ENCODE measurements around the gene PRPSAP1. TPM values are rescaled to one million over a fixed set of nuclear protein-coding genes. Genes with fewer than 3 reads are reported as not detected.

The PRPSAP1 gene
- total and polyA plus RNA-seq, 2 of the 8 experiments (the other 6 are each of a cell fraction or from before 2014, with no cell fraction given) = 32.0 to 54.2 TPM

GRCh38 chr17:76260220-76260619 lies 93.5 kb downstream of the PRPSAP1 start (continued):
- TF ChIP-seq, protein P1, sequence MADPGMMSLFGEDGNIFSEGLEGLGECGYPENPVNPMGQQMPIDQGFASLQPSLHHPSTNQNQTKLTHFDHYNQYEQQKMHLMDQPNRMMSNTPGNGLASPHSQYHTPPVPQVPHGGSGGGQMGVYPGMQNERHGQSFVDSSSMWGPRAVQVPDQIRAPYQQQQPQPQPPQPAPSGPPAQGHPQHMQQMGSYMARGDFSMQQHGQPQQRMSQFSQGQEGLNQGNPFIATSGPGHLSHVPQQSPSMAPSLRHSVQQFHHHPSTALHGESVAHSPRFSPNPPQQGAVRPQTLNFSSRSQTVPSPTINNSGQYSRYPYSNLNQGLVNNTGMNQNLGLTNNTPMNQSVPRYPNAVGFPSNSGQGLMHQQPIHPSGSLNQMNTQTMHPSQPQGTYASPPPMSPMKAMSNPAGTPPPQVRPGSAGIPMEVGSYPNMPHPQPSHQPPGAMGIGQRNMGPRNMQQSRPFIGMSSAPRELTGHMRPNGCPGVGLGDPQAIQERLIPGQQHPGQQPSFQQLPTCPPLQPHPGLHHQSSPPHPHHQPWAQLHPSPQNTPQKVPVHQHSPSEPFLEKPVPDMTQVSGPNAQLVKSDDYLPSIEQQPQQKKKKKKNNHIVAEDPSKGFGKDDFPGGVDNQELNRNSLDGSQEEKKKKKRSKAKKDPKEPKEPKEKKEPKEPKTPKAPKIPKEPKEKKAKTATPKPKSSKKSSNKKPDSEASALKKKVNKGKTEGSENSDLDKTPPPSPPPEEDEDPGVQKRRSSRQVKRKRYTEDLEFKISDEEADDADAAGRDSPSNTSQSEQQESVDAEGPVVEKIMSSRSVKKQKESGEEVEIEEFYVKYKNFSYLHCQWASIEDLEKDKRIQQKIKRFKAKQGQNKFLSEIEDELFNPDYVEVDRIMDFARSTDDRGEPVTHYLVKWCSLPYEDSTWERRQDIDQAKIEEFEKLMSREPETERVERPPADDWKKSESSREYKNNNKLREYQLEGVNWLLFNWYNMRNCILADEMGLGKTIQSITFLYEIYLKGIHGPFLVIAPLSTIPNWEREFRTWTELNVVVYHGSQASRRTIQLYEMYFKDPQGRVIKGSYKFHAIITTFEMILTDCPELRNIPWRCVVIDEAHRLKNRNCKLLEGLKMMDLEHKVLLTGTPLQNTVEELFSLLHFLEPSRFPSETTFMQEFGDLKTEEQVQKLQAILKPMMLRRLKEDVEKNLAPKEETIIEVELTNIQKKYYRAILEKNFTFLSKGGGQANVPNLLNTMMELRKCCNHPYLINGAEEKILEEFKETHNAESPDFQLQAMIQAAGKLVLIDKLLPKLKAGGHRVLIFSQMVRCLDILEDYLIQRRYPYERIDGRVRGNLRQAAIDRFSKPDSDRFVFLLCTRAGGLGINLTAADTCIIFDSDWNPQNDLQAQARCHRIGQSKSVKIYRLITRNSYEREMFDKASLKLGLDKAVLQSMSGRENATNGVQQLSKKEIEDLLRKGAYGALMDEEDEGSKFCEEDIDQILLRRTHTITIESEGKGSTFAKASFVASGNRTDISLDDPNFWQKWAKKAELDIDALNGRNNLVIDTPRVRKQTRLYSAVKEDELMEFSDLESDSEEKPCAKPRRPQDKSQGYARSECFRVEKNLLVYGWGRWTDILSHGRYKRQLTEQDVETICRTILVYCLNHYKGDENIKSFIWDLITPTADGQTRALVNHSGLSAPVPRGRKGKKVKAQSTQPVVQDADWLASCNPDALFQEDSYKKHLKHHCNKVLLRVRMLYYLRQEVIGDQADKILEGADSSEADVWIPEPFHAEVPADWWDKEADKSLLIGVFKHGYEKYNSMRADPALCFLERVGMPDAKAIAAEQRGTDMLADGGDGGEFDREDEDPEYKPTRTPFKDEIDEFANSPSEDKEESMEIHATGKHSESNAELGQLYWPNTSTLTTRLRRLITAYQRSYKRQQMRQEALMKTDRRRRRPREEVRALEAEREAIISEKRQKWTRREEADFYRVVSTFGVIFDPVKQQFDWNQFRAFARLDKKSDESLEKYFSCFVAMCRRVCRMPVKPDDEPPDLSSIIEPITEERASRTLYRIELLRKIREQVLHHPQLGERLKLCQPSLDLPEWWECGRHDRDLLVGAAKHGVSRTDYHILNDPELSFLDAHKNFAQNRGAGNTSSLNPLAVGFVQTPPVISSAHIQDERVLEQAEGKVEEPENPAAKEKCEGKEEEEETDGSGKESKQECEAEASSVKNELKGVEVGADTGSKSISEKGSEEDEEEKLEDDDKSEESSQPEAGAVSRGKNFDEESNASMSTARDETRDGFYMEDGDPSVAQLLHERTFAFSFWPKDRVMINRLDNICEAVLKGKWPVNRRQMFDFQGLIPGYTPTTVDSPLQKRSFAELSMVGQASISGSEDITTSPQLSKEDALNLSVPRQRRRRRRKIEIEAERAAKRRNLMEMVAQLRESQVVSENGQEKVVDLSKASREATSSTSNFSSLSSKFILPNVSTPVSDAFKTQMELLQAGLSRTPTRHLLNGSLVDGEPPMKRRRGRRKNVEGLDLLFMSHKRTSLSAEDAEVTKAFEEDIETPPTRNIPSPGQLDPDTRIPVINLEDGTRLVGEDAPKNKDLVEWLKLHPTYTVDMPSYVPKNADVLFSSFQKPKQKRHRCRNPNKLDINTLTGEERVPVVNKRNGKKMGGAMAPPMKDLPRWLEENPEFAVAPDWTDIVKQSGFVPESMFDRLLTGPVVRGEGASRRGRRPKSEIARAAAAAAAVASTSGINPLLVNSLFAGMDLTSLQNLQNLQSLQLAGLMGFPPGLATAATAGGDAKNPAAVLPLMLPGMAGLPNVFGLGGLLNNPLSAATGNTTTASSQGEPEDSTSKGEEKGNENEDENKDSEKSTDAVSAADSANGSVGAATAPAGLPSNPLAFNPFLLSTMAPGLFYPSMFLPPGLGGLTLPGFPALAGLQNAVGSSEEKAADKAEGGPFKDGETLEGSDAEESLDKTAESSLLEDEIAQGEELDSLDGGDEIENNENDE (IDR thresholded peaks at IDR 0.05; ENCODE audit: insufficient replicate concordance, low read length) = no peak
- TF ChIP-seq, protein P2, sequence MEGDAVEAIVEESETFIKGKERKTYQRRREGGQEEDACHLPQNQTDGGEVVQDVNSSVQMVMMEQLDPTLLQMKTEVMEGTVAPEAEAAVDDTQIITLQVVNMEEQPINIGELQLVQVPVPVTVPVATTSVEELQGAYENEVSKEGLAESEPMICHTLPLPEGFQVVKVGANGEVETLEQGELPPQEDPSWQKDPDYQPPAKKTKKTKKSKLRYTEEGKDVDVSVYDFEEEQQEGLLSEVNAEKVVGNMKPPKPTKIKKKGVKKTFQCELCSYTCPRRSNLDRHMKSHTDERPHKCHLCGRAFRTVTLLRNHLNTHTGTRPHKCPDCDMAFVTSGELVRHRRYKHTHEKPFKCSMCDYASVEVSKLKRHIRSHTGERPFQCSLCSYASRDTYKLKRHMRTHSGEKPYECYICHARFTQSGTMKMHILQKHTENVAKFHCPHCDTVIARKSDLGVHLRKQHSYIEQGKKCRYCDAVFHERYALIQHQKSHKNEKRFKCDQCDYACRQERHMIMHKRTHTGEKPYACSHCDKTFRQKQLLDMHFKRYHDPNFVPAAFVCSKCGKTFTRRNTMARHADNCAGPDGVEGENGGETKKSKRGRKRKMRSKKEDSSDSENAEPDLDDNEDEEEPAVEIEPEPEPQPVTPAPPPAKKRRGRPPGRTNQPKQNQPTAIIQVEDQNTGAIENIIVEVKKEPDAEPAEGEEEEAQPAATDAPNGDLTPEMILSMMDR (IDR thresholded peaks at IDR 0.05; ENCODE audit: control extremely low read depth in 1 of 3, insufficient read depth in 1 of 3, low read depth in 1 of 3, low read length in 3 of 3) = no peak
- no peak for TF ChIP-seq CHD2 (IDR thresholded peaks at IDR 0.05; ENCODE audit: low read length)
- no peak for TF ChIP-seq CREB1 (IDR thresholded peaks at IDR 0.05)
- TF ChIP-seq JUN (IDR thresholded peaks at IDR 0.05; ENCODE audit: low read depth, low read length) = no peak
- no peak for TF ChIP-seq CBX5 (IDR thresholded peaks at IDR 0.05; ENCODE audit: low read depth, low read length)
- TF ChIP-seq SP2 (IDR thresholded peaks at IDR 0.05; ENCODE audit: low read length) = no peak
- TF ChIP-seq CTBP2 (IDR thresholded peaks at IDR 0.05; ENCODE audit: borderline replicate concordance, insufficient read depth, insufficient read length, low read length) = no peak
